ENCODE results near the gene RNF167. TPM values are rescaled to one million over a fixed set of nuclear protein-coding genes. Genes with fewer than 3 reads are reported as not detected.
"Not testable (repeated sequence)": the region's sequence is repeated elsewhere in the genome, so short reads cannot be mapped to it uniquely, and the experiment has no call there.

RNF167 gene
- total RNA-seq, 1 donor from 2014 or later, result 98.8 TPM

- DNase-seq (ENCODE audit: extremely low spot score, unreplicated experiment), result no peak
- Mint-ChIP-seq H3K4me1 (ENCODE audit: unreplicated experiment) (peaks cover 10% of the 10 kb centered on the region), H3K27me3 (peaks cover 9% of the 10 kb centered on the region), H3K27ac (peak overlapping the region; percentile 23), H3K4me3 (no peak overlapping the region), H3K9me3 (no peaks in the 10 kb centered on the region), H3K36me3 (peaks cover 7% of the 10 kb centered on the region)
- no peak for TF ChIP-seq CTCF (conservative IDR thresholded peaks at IDR 0.05)
Measured at GRCh38 chr17:4901108-4901647, 38.9 kb upstream of the RNF167 start.

- Mint-ChIP-seq H3K36me3 (peaks cover 7% of the 10 kb centered on the region), H3K9me3 (no peaks in the 10 kb centered on the region), H3K27ac (peak overlapping the region; percentile 98), H3K4me1 (ENCODE audit: unreplicated experiment) (peaks cover 10% of the 10 kb centered on the region), H3K27me3 (peaks cover 9% of the 10 kb centered on the region), H3K4me3 (peak overlapping the region; percentile 44)
- no peak for TF ChIP-seq CTCF (conservative IDR thresholded peaks at IDR 0.05)
- no peak for DNase-seq (ENCODE audit: extremely low spot score, unreplicated experiment)
Measured at GRCh38 chr17:4901648-4902344, 38.3 kb upstream of the RNF167 start.

- H3K4me1 Mint-ChIP-seq (ENCODE audit: unreplicated experiment), result peaks cover 10% of the 10 kb centered on the region
- H3K36me3 Mint-ChIP-seq, result peaks cover 7% of the 10 kb centered on the region
- peaks cover 9% of the 10 kb centered on the region for H3K27me3 Mint-ChIP-seq
- H3K9me3 Mint-ChIP-seq, result no peaks in the 10 kb centered on the region
- TF ChIP-seq CTCF (conservative IDR thresholded peaks at IDR 0.05), result no peak
- DNase-seq (ENCODE audit: extremely low spot score, unreplicated experiment), result no peak
- peak overlapping the region; percentile 98 for H3K27ac Mint-ChIP-seq
- peak overlapping the region; percentile 44 for H3K4me3 Mint-ChIP-seq
Measured at GRCh38 chr17:4902540-4902939, 37.5 kb upstream of the RNF167 start.

GRCh38 chr17:4903051-4903818 is 36.8 kb upstream of the RNF167 start, which contains the start of gene CHRNE:
Gene CHRNE, minus strand, starts transcription at chr17:4903098. Its CDS starts 35 bp downstream, at chr17:4903063.
- Mint-ChIP-seq H3K27ac (peak within 1 kb of the TSS; percentile 98), H3K4me3 (peak within 1 kb of the TSS; percentile 85), H3K27me3 (peaks cover 9% of the 10 kb centered on the region), H3K36me3 (peaks cover 7% of the 10 kb centered on the region), H3K4me1 (ENCODE audit: unreplicated experiment) (peaks cover 10% of the 10 kb centered on the region), H3K9me3 (no peaks in the 10 kb centered on the region)
- no peak for DNase-seq (ENCODE audit: extremely low spot score, unreplicated experiment)
- TF ChIP-seq CTCF (conservative IDR thresholded peaks at IDR 0.05), result peak; percentile 86

GRCh38 chr17:4906642-4907041 is 33.4 kb upstream of the RNF167 start:
- not testable (repeated sequence) for H3K36me3 Mint-ChIP-seq; H3K4me3 Mint-ChIP-seq; H3K27ac Mint-ChIP-seq; DNase-seq (ENCODE audit: extremely low spot score, unreplicated experiment); H3K27me3 Mint-ChIP-seq; H3K9me3 Mint-ChIP-seq
- peaks cover 15% of the 10 kb centered on the region for H3K4me1 Mint-ChIP-seq (ENCODE audit: unreplicated experiment)

GRCh38 chr17:4908301-4908700 is 31.8 kb upstream of the RNF167 start:
- Mint-ChIP-seq H3K4me1 (ENCODE audit: unreplicated experiment) (peaks cover 13% of the 10 kb centered on the region), H3K9me3 (no peaks in the 10 kb centered on the region), H3K4me3 (no peak overlapping the region), H3K36me3 (peaks cover 3% of the 10 kb centered on the region), H3K27ac (no peak overlapping the region), H3K27me3 (peaks cover 8% of the 10 kb centered on the region)
- no peak for TF ChIP-seq CTCF (conservative IDR thresholded peaks at IDR 0.05)
- DNase-seq (ENCODE audit: extremely low spot score, unreplicated experiment), result peak; percentile 67
